HepG2 (cell line): ENCODE results near the gene MMP17.

Source experiments
- CENPX ChIP-seq: sonication (generic); formaldehyde crosslinking; IDR thresholded peaks from 2 replicates; pipeline ENCODE4 v1.9.0; 2021; ENCODE audit warnings: mild to moderate bottlenecking, missing genetic modification reagents, moderate library complexity
- CHD4 ChIP-seq: fragments of 200-600 bp; sonication (generic); IDR thresholded peaks from 2 replicates; pipeline ENCODE4 v1.7.0; 2017; ENCODE audit warnings: mild to moderate bottlenecking, low read length, borderline replicate concordance
- CTCF ChIP-seq: sonication (generic); formaldehyde crosslinking; IDR thresholded peaks from 2 replicates; pipeline ENCODE4 v1.5.0; 2020; ENCODE audit warnings: mild to moderate bottlenecking, missing genetic modification reagents, moderate library complexity
- E2F5 ChIP-seq: sonication (generic); formaldehyde crosslinking; conservative IDR thresholded peaks from 2 replicates; pipeline ENCODE4 v1.4.0; 2020; ENCODE audit warnings: missing genetic modification reagents
- EP300 ChIP-seq, 3 experiments: sonication (generic) in 1 of 3; formaldehyde crosslinking in 1 of 3; IDR thresholded peaks; 2 replicates each; pipeline versions ENCODE4 v1.5.1 to v1.6.1; 2011 to 2020; ENCODE audit warnings: low read depth in 2 of 3, low read length in 2 of 3, borderline replicate concordance in 1 of 3, improper control_type of control experiment in 1 of 3, mild to moderate bottlenecking in 1 of 3, missing genetic modification reagents in 1 of 3, moderate library complexity in 1 of 3
- ERF ChIP-seq: IDR thresholded peaks from 2 replicates; pipeline ENCODE4 v1.6.1; 2018; ENCODE audit warnings: missing biosample characterization, missing genetic modification reagents
- EZH2 ChIP-seq: conservative IDR thresholded peaks from 2 replicates; pipeline ENCODE4 v1.6.1; 2012; ENCODE audit warnings: mild to moderate bottlenecking, low read depth, low read length, moderate library complexity
- HDAC1 ChIP-seq: sonication (generic); formaldehyde crosslinking; IDR thresholded peaks from 2 replicates; pipeline ENCODE4 v1.5.1; 2020; ENCODE audit warnings: mild to moderate bottlenecking, missing genetic modification reagents
- NFIC ChIP-seq: IDR thresholded peaks from 2 replicates; pipeline ENCODE4 v1.6.1; 2012; ENCODE audit warnings: mild to moderate bottlenecking, low read length, inconsistent platforms
- SIN3A ChIP-seq: IDR thresholded peaks from 2 replicates; pipeline ENCODE4 v1.6.1; 2011; ENCODE audit warnings: low read depth, mild to moderate bottlenecking, control low read depth, low read length, borderline replicate concordance
- SRSF9 ChIP-seq: fragments of 200-400 bp; formaldehyde crosslinking; IDR thresholded peaks from 2 replicates; pipeline ENCODE4 v1.6.1; 2018; ENCODE audit warnings: borderline replicate concordance, mild to moderate bottlenecking, low read depth, low read length; ENCODE audit not compliant: insufficient read depth, poor library complexity, severe bottlenecking
- ZBTB49 ChIP-seq: sonication (generic); formaldehyde crosslinking; IDR thresholded peaks from 2 replicates; pipeline ENCODE4 v1.4.0; 2020; ENCODE audit warnings: missing genetic modification reagents, borderline replicate concordance
- ZNF607 ChIP-seq: sonication (generic); formaldehyde crosslinking; IDR thresholded peaks from 2 replicates; pipeline ENCODE4 v1.5.1; 2020; ENCODE audit warnings: missing genetic modification reagents, mild to moderate bottlenecking, borderline replicate concordance

GRCh38 chr12:131793243-131794022 is 34.8 kb upstream of the MMP17 start:
- no peak for TF ChIP-seq ZNF607
- no peak for TF ChIP-seq HDAC1 (CRISPR knock-in tag)
- TF ChIP-seq EP300 (IDR thresholded peaks at IDR 0.05; ENCODE audit: low read depth in 2 of 2, low read length in 2 of 2): no peak
- TF ChIP-seq EP300 (CRISPR knock-in tag; IDR thresholded peaks at IDR 0.05; ENCODE audit: borderline replicate concordance): no peak
- no peak for TF ChIP-seq SRSF9
- no peak for TF ChIP-seq E2F5
- no peak for TF ChIP-seq NFIC
- TF ChIP-seq ERF (CRISPR knock-in tag): no peak
- no peak for TF ChIP-seq ZBTB49 (CRISPR knock-in tag)
- TF ChIP-seq SIN3A: no peak
- no peak for TF ChIP-seq CTCF (CRISPR knock-in tag)
- no peak for TF ChIP-seq CHD4
- TF ChIP-seq CENPX: no peak
- TF ChIP-seq EZH2: no peak
